Ascending aorta (tissue), 2 donors: ENCODE data around the gene MYMX. TPM values are rescaled to one million over a fixed set of nuclear protein-coding genes. Genes with fewer than 3 reads are reported as not detected.

Experiments used
- DNase-seq, 2 donors: peaks; one replicate each; pipeline ENCODE4 v3.0.0-alpha.2; 2019; ENCODE audit warnings: low spot score in 2 of 2
- H3K27ac ChIP-seq, 2 donors: fragments of 200-600 bp; sonication (generic); one replicate each; pipeline ENCODE4 v1.5.1; 2016 to 2017; ENCODE audit warnings: mild to moderate bottlenecking in 1 of 2
- H3K27me3 ChIP-seq: fragments of 200-600 bp; sonication (generic); one replicate; pipeline ENCODE4 v1.5.1; 2017
- H3K36me3 ChIP-seq, 2 donors: fragments of 200-600 bp; sonication (generic); one replicate each; pipeline ENCODE4 v1.5.1; 2016
- H3K4me1 ChIP-seq, 2 donors: fragments of 200-600 bp; sonication (generic); one replicate each; pipeline ENCODE4 v1.5.1; 2016 to 2017; ENCODE audit warnings: mild to moderate bottlenecking in 1 of 2
- H3K4me3 ChIP-seq, 2 donors: fragments of 200-600 bp; sonication (generic); one replicate each; pipeline ENCODE4 v1.5.1; 2016 to 2017; ENCODE audit warnings: mild to moderate bottlenecking in 1 of 2
- H3K9me3 ChIP-seq, 2 donors: fragments of 200-600 bp; sonication (generic); one replicate each; pipeline ENCODE4 v1.5.1; 2016
- intact Hi-C: fragments of 100-400 bp; cut with DNase I; formaldehyde crosslinking; loops from one replicate; pipeline ENCODE4 v1.15.1; 2023
- total RNA-seq: library from RNA; depleted of rRNA; stranded (reverse); fragments of >200 nt; gene quantifications from one replicate; pipeline ENCODE4 v1.1.0, GENCODE V29; 2016
- TF ChIP-seq, protein P1 (sequence below), 3 experiments: fragments of 200-600 bp in 2 of 3; fragments of 450-650 bp in 1 of 3; sonication (generic) in 2 of 3; IDR thresholded peaks; one replicate each; pipeline ENCODE4 v1.5.1; 2016 to 2019; ENCODE audit warnings: antibody characterized with exemption in 3 of 3, mild to moderate bottlenecking in 1 of 3, moderate library complexity in 1 of 3

MYMX gene
- total RNA-seq: 13.9 TPM

DNA sequence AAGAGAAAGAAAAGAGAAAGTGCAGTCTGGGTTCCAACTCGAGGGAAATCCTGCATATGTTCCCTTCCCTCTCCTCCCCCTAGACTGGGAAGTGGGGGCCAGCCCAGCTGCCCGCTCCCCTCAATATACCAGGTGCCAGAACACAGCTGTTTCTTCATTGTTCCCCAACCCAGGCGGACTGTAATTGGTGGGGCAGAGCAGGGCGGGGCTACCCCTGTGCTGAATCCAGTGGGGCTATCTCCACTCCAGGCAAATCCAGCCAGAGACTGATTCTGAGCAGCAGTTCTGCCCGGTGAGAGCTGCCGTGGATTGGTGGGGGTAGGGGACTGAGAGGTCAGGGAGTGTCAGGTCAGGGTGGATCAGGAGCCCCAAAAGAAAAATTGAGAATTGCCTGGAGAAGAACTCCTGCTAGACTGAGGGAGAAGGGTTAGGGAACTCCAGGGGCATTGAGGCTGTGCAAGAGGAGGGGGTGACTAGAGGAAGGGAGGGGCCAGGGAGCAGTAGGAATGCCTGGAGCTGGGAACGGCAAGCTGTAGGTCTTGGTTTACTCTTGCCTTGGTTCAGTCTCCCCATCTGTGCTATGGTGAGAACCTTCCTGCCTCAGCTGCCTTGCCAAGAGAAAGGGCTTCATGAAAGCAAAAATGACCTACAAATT lies at the start of gene MYMX:
Gene MYMX (plus strand): TSS at position 250 of the 655 bp plus-strand sequence. CDS start 546 bp downstream, outside the sequence.
- Histone ChIP-seq H3K9me3 (no peaks in the 10 kb centered on the region), H3K4me3 (peak within 1 kb of the TSS in 1 of 2 donors; percentile 33), H3K27me3 (no peaks in the 10 kb centered on the region), H3K27ac (peak within 1 kb of the TSS; percentile 95 to 99), H3K36me3 (no peaks in the 10 kb centered on the region), H3K4me1 (peaks cover 14 to 40% of the 10 kb centered on the region in 2 donors)
- TF ChIP-seq, protein P1, sequence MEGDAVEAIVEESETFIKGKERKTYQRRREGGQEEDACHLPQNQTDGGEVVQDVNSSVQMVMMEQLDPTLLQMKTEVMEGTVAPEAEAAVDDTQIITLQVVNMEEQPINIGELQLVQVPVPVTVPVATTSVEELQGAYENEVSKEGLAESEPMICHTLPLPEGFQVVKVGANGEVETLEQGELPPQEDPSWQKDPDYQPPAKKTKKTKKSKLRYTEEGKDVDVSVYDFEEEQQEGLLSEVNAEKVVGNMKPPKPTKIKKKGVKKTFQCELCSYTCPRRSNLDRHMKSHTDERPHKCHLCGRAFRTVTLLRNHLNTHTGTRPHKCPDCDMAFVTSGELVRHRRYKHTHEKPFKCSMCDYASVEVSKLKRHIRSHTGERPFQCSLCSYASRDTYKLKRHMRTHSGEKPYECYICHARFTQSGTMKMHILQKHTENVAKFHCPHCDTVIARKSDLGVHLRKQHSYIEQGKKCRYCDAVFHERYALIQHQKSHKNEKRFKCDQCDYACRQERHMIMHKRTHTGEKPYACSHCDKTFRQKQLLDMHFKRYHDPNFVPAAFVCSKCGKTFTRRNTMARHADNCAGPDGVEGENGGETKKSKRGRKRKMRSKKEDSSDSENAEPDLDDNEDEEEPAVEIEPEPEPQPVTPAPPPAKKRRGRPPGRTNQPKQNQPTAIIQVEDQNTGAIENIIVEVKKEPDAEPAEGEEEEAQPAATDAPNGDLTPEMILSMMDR (IDR thresholded peaks at IDR 0.05): no peak
- intact Hi-C loops: no loop called here
- peak in 1 of 2 donors; percentile 62 for DNase-seq

GRCh38 chr6:44167567-44167966 lies 49.2 kb upstream of the MYMX start:
- TF ChIP-seq, protein P1 (IDR thresholded peaks at IDR 0.05): no peak
- intact Hi-C loops: no loop called here
- Histone ChIP-seq H3K9me3 (no peaks in the 10 kb centered on the region), H3K4me1 (no peaks in the 10 kb centered on the region), H3K27me3 (no peaks in the 10 kb centered on the region), H3K27ac (no peak overlapping the region), H3K36me3 (no peaks in the 10 kb centered on the region), H3K4me3 (no peak overlapping the region)
- no peak for DNase-seq

DNA sequence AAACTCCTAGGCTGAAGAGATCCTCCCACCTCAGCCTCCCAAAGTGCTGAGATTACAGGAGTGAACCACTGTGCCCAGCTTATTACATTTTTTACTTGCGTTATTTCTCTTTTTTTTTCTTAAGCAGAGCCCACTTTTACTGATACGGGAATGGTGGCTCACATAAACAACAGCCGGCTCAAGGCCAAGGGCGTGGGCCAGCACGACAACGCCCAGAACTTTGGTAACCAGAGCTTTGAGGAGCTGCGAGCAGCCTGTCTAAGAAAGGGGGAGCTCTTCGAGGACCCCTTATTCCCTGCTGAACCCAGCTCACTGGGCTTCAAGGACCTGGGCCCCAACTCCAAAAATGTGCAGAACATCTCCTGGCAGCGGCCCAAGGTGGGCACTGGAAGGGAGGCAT lies 47.6 kb upstream of the MYMX start:
- Histone ChIP-seq H3K36me3 (no peaks in the 10 kb centered on the region), H3K27ac (no peak overlapping the region), H3K4me1 (peaks cover 0 to 3% of the 10 kb centered on the region in 2 donors), H3K4me3 (no peak overlapping the region), H3K9me3 (no peaks in the 10 kb centered on the region), H3K27me3 (no peaks in the 10 kb centered on the region)
- intact Hi-C loops: loop anchor here (2.0 kb wide), 1 partner anchor 168 kb away; no protein-coding TSS in a partner anchor
- DNase-seq: no peak
- TF ChIP-seq, protein P1 (IDR thresholded peaks at IDR 0.05): no peak

DNA sequence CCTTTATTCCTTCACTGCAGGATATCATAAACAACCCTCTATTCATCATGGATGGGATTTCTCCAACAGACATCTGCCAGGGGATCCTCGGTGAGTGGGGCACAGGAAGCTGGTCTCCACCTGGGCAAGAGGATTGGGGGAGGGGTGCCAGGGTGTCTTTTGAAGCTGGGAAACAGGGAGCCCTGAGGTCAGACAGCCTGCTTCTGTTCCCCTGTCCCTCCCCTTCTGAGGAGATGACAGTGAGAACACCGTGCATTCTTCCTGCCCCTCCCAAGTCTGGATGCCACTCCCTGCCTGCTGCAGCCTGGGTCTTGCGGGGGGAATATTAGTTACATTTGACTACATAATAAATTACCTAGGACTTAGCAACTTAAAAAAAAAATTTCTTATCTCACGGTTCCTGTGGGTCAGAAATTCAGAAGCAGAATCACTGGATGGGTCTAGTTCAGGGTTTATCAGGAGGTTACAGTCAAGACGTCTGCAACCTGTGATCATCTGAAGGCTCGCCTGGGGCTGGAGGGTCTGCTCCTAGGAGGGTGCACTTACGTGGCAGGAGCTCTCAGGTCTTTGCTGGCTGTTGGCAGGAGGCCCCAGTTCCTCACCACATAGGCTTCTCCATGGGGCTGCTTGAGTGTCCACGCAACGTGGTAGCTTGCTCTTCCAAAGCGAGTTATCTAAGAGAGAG lies 46.7 kb upstream of the MYMX start:
- Histone ChIP-seq H3K27ac (no peak overlapping the region), H3K36me3 (no peaks in the 10 kb centered on the region), H3K9me3 (no peaks in the 10 kb centered on the region), H3K4me1 (peaks cover 0 to 3% of the 10 kb centered on the region in 2 donors), H3K27me3 (no peaks in the 10 kb centered on the region), H3K4me3 (no peak overlapping the region)
- DNase-seq: no peak
- TF ChIP-seq, protein P1 (IDR thresholded peaks at IDR 0.05): no peak
- intact Hi-C loops: loop anchor here (2.0 kb wide), 1 partner anchor 167 kb away; no protein-coding TSS in a partner anchor

DNA sequence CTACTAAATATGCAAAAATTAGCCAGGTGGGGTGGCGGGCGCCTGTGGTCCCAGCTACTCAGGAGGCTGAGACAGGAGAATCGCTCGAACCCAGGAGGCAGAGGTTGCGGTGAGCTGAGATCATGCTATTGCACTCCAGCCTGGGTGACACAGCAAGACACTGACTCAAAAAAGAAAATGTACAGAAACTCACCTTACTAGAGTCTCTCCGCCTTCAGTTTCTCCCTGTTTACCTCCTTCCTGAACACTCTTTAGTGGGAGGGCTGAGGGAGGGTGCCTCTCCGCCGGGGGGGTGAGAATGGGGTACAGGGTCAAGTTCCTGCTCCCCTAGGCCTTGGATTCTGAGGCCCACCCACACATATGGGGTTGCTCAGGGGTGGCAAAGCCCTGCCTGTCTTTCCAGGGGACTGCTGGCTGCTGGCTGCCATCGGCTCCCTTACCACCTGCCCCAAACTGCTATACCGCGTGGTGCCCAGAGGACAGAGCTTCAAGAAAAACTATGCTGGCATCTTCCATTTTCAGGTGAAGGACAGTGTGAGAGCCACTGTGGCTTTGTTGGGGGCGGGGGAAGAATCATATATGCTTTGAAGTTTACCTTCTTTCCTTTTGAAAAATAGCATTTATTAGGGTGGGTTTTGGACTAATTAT lies 44.7 kb upstream of the MYMX start:
- Histone ChIP-seq H3K36me3 (no peaks in the 10 kb centered on the region), H3K27ac (no peak overlapping the region), H3K9me3 (no peaks in the 10 kb centered on the region), H3K4me1 (peaks cover 0 to 6% of the 10 kb centered on the region in 2 donors), H3K27me3 (no peaks in the 10 kb centered on the region), H3K4me3 (no peak overlapping the region)
- intact Hi-C loops: loop anchor here (1.0 to 2.0 kb wide), 4 partner anchors 27 to 85 kb away; partner anchors contain the start of genes SLC29A1 and SLC35B2
- TF ChIP-seq, protein P1 (IDR thresholded peaks at IDR 0.05): no peak
- no peak for DNase-seq
